Fibroblast of villous mesenchyme (primary cell): ENCODE measurements around the gene M6PR. TPM values are rescaled to one million over a fixed set of nuclear protein-coding genes. Genes with fewer than 3 reads are reported as not detected.

ENCODE experiments used
- DNase-seq: peaks from one replicate; pipeline ENCODE4 v3.0.0-alpha.2; 2010; ENCODE audit warnings: low read depth
- H3K4me3 ChIP-seq: 2 replicates; pipeline ENCODE4 v1.5.1; 2011; ENCODE audit warnings: low read depth, mild to moderate bottlenecking, low read length
- total RNA-seq: library from RNA; depleted of rRNA; stranded (reverse); fragments of >200 nt; gene quantifications from 2 replicates; pipeline ENCODE4 v1.2.3, GENCODE V29; 2012
- TF ChIP-seq, protein P1 (sequence below): IDR thresholded peaks from 2 replicates; pipeline ENCODE4 v1.5.1; 2012; ENCODE audit warnings: low read depth, mild to moderate bottlenecking, low read length; ENCODE audit not compliant: insufficient read depth

M6PR gene
- total RNA-seq, 1 donor, result 215 TPM

DNA sequence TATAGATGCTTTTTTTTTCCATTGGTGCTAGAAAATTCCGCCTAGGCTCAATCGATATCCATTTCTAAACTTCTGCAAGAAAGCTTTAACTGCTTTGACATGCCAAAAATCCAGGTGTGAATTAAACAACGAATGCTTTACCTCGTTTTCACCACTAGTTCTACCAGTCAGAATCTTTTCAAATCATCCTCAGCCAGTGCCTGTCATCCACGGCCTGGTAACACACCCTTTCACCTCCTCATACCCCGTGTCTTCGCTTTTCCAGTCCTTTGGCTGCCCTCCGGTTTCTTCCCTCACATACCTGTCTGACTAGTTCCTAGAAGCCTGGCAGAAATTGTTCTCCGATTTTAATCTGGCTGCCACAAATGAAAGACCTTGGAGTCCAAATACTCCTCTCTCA, 36.5 kb downstream of the M6PR start:
- TF ChIP-seq, protein P1, sequence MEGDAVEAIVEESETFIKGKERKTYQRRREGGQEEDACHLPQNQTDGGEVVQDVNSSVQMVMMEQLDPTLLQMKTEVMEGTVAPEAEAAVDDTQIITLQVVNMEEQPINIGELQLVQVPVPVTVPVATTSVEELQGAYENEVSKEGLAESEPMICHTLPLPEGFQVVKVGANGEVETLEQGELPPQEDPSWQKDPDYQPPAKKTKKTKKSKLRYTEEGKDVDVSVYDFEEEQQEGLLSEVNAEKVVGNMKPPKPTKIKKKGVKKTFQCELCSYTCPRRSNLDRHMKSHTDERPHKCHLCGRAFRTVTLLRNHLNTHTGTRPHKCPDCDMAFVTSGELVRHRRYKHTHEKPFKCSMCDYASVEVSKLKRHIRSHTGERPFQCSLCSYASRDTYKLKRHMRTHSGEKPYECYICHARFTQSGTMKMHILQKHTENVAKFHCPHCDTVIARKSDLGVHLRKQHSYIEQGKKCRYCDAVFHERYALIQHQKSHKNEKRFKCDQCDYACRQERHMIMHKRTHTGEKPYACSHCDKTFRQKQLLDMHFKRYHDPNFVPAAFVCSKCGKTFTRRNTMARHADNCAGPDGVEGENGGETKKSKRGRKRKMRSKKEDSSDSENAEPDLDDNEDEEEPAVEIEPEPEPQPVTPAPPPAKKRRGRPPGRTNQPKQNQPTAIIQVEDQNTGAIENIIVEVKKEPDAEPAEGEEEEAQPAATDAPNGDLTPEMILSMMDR, result no peak
- no peak for DNase-seq
- H3K4me3 ChIP-seq, result no peak overlapping the region

DNA sequence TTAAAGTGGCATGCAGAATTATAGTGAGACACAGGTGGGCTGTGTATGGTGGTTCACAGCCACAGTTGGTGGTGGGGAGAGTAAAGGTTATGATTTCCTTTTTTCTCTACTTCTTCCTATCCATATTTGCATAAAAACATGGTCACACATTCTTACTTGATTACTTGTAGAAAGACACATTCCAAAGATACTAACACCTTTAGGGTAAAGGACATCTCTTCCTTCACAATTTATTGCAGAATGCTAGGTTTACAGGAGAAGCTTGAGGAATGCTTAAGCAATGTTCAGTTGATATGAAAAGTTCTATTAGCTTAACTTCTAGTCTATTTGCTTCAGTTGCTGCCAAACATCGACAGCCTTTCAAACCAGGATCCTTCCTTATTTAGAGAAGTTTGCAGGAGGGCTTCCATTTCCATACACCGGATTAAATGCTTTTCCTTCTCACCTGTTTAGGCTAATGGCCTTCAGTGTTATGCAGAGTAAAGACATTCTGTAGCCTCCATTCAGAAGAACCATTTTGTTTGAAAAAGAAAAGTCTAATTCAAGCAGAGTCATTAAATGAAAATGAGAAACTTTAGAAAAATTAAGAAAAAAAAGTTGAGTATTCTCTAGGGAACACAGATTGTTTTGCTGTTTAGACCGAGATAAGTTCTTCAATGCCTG, 37.7 kb downstream of the M6PR start:
- no peak for DNase-seq
- TF ChIP-seq, protein P1, result no peak

DNA sequence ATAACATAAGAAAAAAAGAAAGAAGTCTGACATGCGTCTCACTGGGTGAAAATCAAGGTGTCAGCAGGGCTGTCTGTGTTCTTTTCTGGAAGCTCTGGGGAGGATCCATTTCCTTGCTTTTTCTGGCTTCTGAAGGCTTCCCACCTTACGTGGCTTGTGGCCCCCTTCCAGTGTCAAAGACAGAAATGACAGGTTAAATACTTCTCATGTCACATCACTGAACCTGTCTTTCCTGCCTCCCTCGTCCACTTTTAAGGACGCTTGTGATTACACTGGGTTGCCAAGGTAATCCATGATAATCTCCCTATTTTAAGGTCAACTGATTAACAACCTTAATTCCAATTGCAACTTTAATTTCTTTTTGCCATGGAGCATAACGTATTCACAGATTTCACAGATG, 39.7 kb downstream of the M6PR start:
- H3K4me3 ChIP-seq, result no peak overlapping the region
- TF ChIP-seq, protein P1, result no peak
- no peak for DNase-seq

More for the DNA sequence above, 37.7 kb downstream of the M6PR start:
- no peak overlapping the region for H3K4me3 ChIP-seq

DNA sequence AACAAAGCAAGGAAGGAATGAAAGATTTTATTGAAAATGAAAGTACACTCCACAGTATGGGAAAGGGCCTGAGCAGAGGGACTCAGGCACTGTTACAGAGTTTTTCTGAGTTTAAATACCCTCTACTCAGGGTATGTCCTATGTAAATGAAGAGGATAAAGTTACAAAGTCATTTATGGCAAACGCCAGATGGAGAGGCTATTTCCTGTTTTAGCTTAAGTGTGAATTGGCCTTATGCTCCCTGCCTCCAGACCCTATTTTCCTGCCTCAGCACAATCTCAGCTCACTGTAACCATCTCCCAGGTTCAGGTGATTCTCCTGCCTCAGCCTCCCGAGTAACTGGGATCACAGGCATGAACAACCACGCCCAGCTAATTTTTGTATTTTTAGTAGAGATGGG, 41.9 kb downstream of the M6PR start:
- no peak for DNase-seq
- H3K4me3 ChIP-seq, result no peak overlapping the region
- TF ChIP-seq, protein P1, result no peak

DNA sequence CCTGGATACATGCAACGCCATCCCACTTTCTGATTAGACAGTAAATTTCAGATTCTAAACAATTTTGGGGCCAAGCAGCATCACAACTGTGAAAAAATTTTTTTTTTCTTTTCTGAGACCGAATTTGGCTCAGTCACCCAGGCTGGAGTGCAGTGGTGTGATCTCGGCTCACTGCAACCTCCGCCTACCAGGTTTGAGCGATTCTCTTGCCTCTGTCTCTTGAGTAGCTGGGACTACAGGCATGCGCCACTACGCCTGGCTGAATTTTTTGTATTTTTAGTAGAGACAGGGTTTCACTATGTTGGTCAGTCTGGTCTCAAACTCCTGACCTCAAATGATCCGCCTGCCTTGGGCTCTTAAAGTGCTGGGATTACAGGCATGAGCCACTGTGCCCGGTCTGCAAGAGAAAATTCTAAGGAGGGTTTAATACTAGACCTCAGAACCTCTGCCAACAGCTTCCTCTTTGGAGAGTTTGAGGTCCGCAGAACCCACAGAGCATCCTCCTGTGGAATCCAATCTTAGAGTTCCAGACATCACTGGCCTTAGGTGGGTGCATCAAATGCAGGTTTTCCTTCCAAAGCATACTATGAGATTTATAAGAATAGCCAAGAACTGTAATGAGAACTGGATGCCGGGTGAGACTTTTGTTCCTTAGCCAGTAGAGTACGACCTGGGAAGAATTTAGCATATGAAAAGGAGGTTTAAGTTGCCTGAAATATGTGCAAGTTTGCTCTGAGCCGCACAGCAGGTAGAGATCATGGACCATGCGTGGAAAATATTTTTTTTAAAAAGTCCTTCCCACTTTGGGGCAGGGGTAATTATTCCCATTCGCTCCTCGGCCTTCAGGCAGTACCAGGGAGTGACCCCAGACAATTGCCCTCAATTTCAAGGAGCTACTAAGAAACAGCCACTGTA, 42.9 kb downstream of the M6PR start:
- DNase-seq, result no peak
- TF ChIP-seq, protein P1, result no peak
- H3K4me3 ChIP-seq, result no peak overlapping the region

DNA sequence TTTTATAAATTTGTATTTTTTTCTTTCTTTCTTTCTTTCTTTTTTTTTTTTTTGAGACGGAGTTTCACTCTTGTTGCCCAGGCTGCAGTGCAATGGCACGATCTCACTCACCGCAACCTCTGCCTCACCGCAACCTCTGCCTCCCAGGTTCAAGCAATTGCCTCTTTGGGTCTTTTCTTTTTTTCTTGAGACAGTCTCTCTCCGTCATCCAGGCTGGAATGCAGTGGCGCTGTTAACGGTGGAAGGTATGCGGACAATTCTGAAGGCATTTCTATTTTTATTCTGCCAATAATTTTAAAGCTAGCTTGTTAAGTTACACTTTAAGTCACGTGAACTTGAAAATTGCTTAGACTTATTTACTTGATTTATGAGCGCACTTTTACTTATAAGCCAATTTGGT, 43.9 kb downstream of the M6PR start:
- no peak for DNase-seq
- no peak overlapping the region for H3K4me3 ChIP-seq
- TF ChIP-seq, protein P1, result no peak
